Measurements from ENCODE around the gene CLRN2.
"Not testable (repeated sequence)": the region's sequence is repeated elsewhere in the genome, so short reads cannot be mapped to it uniquely, and the experiment has no call there.

The CLRN2 gene

GRCh38 chr4:17562157-17562556 is 47.2 kb downstream of the CLRN2 start:
- H3K4me1 ChIP-seq (ENCODE audit: control insufficient read depth in 1 of 2, insufficient read depth in 1 of 2, low read depth in 1 of 2, low read length in 1 of 2) = no peaks in the 10 kb centered on the region
- no peaks in the 10 kb centered on the region for H3K9me3 ChIP-seq
- H3K36me3 ChIP-seq = no peaks in the 10 kb centered on the region
- H3K27ac ChIP-seq = no peak overlapping the region
- no peaks in the 10 kb centered on the region for H3K27me3 ChIP-seq
- H3K4me3 ChIP-seq (ENCODE audit: low read depth in 1 of 2, low read length in 1 of 2) = no peak overlapping the region
- TF ChIP-seq CTCF (IDR thresholded peaks at IDR 0.05) = no peak

GRCh38 chr4:17565846-17566245 is 50.9 kb downstream of the CLRN2 start:
- no peaks in the 10 kb centered on the region for H3K4me1 ChIP-seq (ENCODE audit: control insufficient read depth in 1 of 2, insufficient read depth in 1 of 2, low read depth in 1 of 2, low read length in 1 of 2)
- no peak for TF ChIP-seq CTCF (IDR thresholded peaks at IDR 0.05)
- H3K36me3 ChIP-seq = no peaks in the 10 kb centered on the region
- H3K9me3 ChIP-seq = no peaks in the 10 kb centered on the region
- H3K27me3 ChIP-seq = no peaks in the 10 kb centered on the region
- no peak overlapping the region for H3K4me3 ChIP-seq (ENCODE audit: low read depth in 1 of 2, low read length in 1 of 2)
- no peak overlapping the region for H3K27ac ChIP-seq

- Histone ChIP-seq H3K36me3 (no peaks in the 10 kb centered on the region), H3K9me3 (no peaks in the 10 kb centered on the region), H3K27me3 (no peaks in the 10 kb centered on the region)
These were observed 52.3 kb downstream of the CLRN2 start for GRCh38 chr4:17567271-17567670.

GRCh38 chr4:17574206-17574605 is 59.2 kb downstream of the CLRN2 start:
- Histone ChIP-seq H3K4me3 (ENCODE audit: low read depth in 1 of 2, low read length in 1 of 2) (no peak overlapping the region), H3K4me1 (ENCODE audit: control insufficient read depth in 1 of 2, insufficient read depth in 1 of 2, low read depth in 1 of 2, low read length in 1 of 2) (peaks cover 20% of the 10 kb centered on the region in 2 experiments), H3K27me3 (no peaks in the 10 kb centered on the region), H3K9me3 (no peaks in the 10 kb centered on the region), H3K27ac (no peak overlapping the region), H3K36me3 (no peaks in the 10 kb centered on the region)
- no peak for TF ChIP-seq CTCF (IDR thresholded peaks at IDR 0.05)

More at GRCh38 chr4:17567271-17567670, 52.3 kb downstream of the CLRN2 start:
- Histone ChIP-seq H3K27ac (no peak overlapping the region), H3K4me3 (ENCODE audit: low read depth in 1 of 2, low read length in 1 of 2) (no peak overlapping the region), H3K4me1 (ENCODE audit: control insufficient read depth in 1 of 2, insufficient read depth in 1 of 2, low read depth in 1 of 2, low read length in 1 of 2) (no peaks in the 10 kb centered on the region)
- TF ChIP-seq CTCF (IDR thresholded peaks at IDR 0.05) = no peak

- H3K27ac ChIP-seq; H3K9me3 ChIP-seq; H3K4me3 ChIP-seq (ENCODE audit: low read depth in 1 of 2, low read length in 1 of 2); H3K27me3 ChIP-seq; H3K36me3 ChIP-seq: not testable (repeated sequence)
- H3K4me1 ChIP-seq (ENCODE audit: control insufficient read depth in 1 of 2, insufficient read depth in 1 of 2, low read depth in 1 of 2, low read length in 1 of 2) = peaks cover 20% of the 10 kb centered on the region in 2 experiments
These were observed 60.2 kb downstream of the CLRN2 start for GRCh38 chr4:17575177-17575576.

Data from neutrophil (primary cell).